ENCODE results near the gene MSRB1. TPM values are rescaled to one million over a fixed set of nuclear protein-coding genes. Genes with fewer than 3 reads are reported as not detected.

Gene MSRB1
- polyA plus RNA-seq, 1 experiment: 23.1 TPM

DNA sequence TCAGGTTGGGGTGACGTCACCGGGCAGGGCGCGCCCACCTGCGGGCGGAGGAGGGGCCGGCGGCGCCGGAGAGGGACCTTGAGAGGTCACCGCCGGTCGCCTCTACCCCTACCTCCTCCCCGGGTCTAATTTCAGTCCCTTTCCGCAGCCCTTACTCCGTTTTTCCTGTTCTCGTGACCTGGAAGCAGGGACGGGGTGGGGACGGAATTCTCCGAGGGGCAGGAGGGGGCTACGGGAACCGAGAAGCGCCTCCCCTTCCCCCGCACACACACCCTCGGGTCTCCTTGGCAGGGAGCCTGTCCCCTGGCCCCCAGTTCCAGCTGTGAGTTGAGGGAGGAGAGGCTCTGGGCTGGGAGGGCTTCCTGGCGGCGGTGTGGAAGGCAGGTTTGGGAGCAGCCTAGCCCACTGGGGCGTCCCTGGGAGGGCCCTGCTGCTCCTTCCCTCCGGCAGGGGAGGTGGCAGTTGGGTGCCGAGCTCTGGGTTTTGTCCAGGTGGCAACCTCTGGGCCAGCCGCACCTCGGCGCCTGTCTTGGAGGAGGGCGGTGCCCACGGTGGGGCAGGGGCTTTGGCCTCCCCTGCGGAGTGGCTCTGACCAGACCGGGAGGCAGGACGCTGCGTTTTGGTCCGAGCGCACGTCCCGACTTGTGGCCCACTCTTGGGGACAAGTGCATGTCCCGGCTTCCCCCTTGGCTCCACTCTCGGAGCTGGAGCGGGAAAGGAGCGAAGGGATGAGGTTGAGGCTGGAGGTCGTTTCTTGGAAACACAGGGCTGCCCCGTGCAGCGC lies 47.5 kb upstream of the MSRB1 start:
- TF ChIP-seq, protein P1, sequence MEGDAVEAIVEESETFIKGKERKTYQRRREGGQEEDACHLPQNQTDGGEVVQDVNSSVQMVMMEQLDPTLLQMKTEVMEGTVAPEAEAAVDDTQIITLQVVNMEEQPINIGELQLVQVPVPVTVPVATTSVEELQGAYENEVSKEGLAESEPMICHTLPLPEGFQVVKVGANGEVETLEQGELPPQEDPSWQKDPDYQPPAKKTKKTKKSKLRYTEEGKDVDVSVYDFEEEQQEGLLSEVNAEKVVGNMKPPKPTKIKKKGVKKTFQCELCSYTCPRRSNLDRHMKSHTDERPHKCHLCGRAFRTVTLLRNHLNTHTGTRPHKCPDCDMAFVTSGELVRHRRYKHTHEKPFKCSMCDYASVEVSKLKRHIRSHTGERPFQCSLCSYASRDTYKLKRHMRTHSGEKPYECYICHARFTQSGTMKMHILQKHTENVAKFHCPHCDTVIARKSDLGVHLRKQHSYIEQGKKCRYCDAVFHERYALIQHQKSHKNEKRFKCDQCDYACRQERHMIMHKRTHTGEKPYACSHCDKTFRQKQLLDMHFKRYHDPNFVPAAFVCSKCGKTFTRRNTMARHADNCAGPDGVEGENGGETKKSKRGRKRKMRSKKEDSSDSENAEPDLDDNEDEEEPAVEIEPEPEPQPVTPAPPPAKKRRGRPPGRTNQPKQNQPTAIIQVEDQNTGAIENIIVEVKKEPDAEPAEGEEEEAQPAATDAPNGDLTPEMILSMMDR (IDR thresholded peaks at IDR 0.05; ENCODE audit: low read depth, low read length): no peak
- peak overlapping the region; percentile 32 for H3K4me3 ChIP-seq (ENCODE audit: low read depth, low read length)
- peaks cover 12% of the 10 kb centered on the region; the same call in 1 of the 2 replicates for H3K9me3 ChIP-seq (ENCODE audit: control insufficient read depth, insufficient read depth, low read length)

DNA sequence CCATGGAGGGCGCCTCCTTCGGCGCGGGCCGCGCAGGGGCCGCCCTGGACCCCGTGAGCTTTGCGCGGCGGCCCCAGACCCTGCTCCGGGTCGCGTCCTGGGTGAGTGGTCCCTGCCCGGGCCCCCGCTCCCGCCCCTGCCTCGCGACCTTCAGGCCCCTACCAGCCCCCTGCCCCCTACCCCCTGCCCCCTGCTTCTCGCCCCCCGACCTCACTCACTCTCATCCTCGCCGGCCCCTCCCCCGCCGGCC lies 47.0 kb upstream of the MSRB1 start:
- CTCF ChIA-PET: no interaction called here
- no peak overlapping the region for H3K27ac ChIP-seq (ENCODE audit: low read depth, low read length)

More for the DNA sequence above, 47.5 kb upstream of the MSRB1 start:
- DNase-seq (ENCODE audit: low read depth, low spot score): no peak
- CTCF ChIA-PET: interaction anchor here (4.0 kb wide), 1 partner anchor 14 kb away, joined by 16 read pairs; no protein-coding TSS in a partner anchor
- H3K27me3 ChIP-seq (ENCODE audit: control insufficient read depth, insufficient read depth, low read length): peaks cover 21% of the 10 kb centered on the region
- POLR2A ChIA-PET: interaction anchor here (3.2 kb wide), 1 partner anchor 26 kb away, joined by 10 read pairs; the partner anchor contains the start of gene RPS2
- H3K27ac ChIP-seq (ENCODE audit: low read depth, low read length): no peak overlapping the region

DNA sequence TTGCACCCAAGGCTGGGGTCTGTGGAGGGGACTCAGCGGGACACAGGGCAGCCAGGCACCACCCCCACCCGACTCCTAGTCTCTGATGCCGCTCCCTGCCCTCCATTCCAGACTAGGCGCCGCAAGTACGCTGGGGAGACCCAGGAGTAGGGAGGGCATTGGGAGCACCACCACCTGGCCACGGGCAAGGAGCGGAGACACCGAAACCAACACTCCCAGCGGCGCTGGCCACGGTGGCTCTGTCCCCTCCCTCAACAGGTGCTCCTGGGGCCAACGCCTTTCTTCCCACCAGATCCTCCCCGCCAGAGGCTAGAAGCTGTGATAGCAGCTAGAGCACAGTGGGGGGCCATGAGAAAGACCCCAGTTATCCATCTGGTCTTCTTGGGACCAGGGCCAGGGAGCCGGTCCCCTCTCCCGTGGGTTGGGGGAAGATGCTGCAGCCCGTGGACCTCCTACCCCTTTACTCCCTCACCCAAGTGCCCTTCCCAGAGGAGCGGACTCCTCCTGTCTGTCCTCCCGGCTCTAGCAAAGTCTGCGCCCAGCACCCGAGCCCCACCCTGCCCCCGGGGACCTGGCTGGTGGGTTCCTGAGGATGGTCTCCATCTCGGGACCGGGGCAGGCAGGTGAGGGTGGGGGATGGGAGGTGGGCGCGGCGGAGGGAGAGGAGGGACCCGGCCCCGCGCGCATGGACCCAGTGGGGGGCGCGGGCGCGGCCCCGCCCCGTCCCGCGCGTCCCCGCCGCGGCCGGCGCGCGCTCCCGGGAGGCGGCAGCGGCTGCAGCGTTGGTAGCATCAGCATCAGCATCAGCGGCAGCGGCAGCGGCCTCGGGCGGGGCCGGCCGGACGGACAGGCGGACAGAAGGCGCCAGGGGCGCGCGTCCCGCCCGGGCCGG lies 46.5 kb upstream of the MSRB1 start, which contains the start of gene SYNGR3:
Gene SYNGR3, plus strand, starts transcription at position 762 of the 892 bp plus-strand sequence. CDS start 133 bp downstream, outside the sequence.
- Histone ChIP-seq H3K9me3 (ENCODE audit: control insufficient read depth, insufficient read depth, low read length) (peaks cover 12% of the 10 kb centered on the region; the same call in 1 of the 2 replicates), H3K27ac (ENCODE audit: low read depth, low read length) (no peak within 1 kb of the TSS), H3K4me3 (ENCODE audit: low read depth, low read length) (peak within 1 kb of the TSS; percentile 32), H3K27me3 (ENCODE audit: control insufficient read depth, insufficient read depth, low read length) (peaks cover 21% of the 10 kb centered on the region)
- ChIA-PET POLR2A (no interaction called here), CTCF (no interaction called here)
- no peak for DNase-seq (ENCODE audit: low read depth, low spot score)
- TF ChIP-seq, protein P1 (IDR thresholded peaks at IDR 0.05; ENCODE audit: low read depth, low read length): no peak

More for the DNA sequence above, 47.0 kb upstream of the MSRB1 start:
- TF ChIP-seq, protein P1 (IDR thresholded peaks at IDR 0.05; ENCODE audit: low read depth, low read length): no peak
- H3K4me3 ChIP-seq (ENCODE audit: low read depth, low read length): peak overlapping the region; percentile 20; the same call in 1 of the 2 replicates
- H3K27me3 ChIP-seq (ENCODE audit: control insufficient read depth, insufficient read depth, low read length): peaks cover 21% of the 10 kb centered on the region
- no peak for DNase-seq (ENCODE audit: low read depth, low spot score)
- H3K9me3 ChIP-seq (ENCODE audit: control insufficient read depth, insufficient read depth, low read length): peaks cover 12% of the 10 kb centered on the region; the same call in 1 of the 2 replicates
- POLR2A ChIA-PET: interaction anchor here (3.2 kb wide), 1 partner anchor 25 kb away, joined by 10 read pairs; the partner anchor contains the start of gene RPS2

DNA sequence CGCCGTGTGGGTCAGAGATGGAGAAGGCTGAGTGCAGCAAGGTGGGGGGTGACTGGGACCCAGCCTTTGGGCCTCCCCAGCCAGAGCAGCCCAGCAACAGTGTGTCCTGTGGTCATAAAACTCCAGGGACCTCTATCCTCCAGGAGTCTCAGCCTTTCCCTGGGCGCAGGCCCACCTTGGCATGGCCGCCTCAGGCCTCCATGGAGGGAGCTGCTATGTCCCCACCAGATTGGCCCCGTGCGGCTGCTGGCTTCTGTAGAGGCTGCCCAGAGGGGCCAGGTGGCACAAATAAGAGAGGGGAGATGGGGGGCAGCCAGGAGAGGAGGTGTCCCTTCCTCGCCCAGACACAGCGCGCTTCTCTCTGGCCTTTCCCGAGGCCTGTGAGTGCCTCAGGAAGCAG lies 44.2 kb upstream of the MSRB1 start:
- ChIA-PET POLR2A (no interaction called here), CTCF (interaction anchor here (1.1 to 3.7 kb wide), 3 partner anchors 17 to 153 kb away, joined by 3 to 17 read pairs (median 6); no protein-coding TSS in a partner anchor)
- H3K27ac ChIP-seq (ENCODE audit: low read depth, low read length): no peak overlapping the region
- peaks cover 3% of the 10 kb centered on the region; the same call in 1 of the 2 replicates for H3K9me3 ChIP-seq (ENCODE audit: control insufficient read depth, insufficient read depth, low read length)
- TF ChIP-seq, protein P1 (IDR thresholded peaks at IDR 0.05; ENCODE audit: low read depth, low read length): no peak
- no peak for DNase-seq (ENCODE audit: low read depth, low spot score)
- H3K4me3 ChIP-seq (ENCODE audit: low read depth, low read length): no peak overlapping the region
- H3K27me3 ChIP-seq (ENCODE audit: control insufficient read depth, insufficient read depth, low read length): peaks cover 29% of the 10 kb centered on the region
